Activated naive CD8-positive, alpha-beta T cell (primary cell): Measurements from ENCODE around the gene DACH1.

ENCODE experiments used
- H3K27ac Mint-ChIP-seq: one replicate; pipeline ENCODE4 v1.8.0; 2021; ENCODE audit warnings: mixed read lengths
- H3K27me3 Mint-ChIP-seq: one replicate; pipeline ENCODE4 v1.8.0; 2021; ENCODE audit warnings: mixed read lengths
- H3K36me3 Mint-ChIP-seq: one replicate; pipeline ENCODE4 v1.8.0; 2021; ENCODE audit warnings: mixed read lengths
- H3K4me1 Mint-ChIP-seq: one replicate; pipeline ENCODE4 v1.8.0; 2021; ENCODE audit warnings: low read depth, mixed read lengths
- H3K4me3 Mint-ChIP-seq: one replicate; pipeline ENCODE4 v1.8.0; 2021; ENCODE audit warnings: mild to moderate bottlenecking, mixed read lengths
- H3K9me3 Mint-ChIP-seq: one replicate; pipeline ENCODE4 v1.8.0; 2021; ENCODE audit warnings: low read depth, mixed read lengths

DACH1 gene

DNA sequence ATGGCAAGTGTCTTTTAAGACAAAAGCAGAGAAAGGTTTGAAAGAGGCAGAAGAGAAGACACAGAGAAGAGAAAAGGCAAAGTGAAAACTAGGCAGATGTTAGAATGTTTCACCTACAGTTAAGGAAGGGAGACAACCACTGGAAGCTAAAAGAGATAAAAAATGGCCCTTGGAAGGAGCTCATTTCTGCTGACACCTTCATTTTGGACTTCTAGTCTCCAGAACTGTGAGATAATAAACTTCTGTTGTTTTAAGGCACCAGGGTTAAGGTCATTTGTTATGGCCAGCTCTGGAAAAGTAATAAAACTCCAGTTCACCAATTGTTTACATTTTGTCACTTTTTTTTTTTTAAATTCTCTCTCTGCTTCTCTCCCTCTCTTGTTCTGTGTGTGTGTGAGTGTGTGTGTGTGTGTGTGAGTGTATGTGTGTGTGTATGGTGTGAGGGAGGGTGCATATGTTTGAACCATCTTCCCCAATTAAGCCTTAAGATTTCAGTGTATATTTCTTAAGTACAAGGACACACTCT is 374.6 kb downstream of the DACH1 start:
- H3K4me1 Mint-ChIP-seq, result no peaks in the 10 kb centered on the region
- no peaks in the 10 kb centered on the region for H3K27me3 Mint-ChIP-seq

DNA sequence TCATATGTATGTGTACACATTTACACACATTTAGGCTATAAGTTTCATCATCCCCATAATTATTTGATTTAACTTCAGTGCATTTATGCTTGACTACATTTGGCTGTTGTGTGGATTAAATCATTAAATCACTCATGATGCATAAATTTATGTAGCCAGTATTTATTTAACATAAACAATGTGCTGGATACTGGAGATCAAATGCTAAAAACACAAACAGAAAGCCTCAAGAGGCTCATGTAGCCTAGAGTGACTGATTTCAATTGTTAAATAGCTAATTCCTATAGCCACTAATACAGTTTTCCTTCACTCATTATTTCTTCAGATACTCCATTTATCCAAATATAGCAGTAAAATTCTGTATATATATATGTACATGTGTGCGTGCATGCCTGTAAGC is 376.0 kb downstream of the DACH1 start:
- no peak overlapping the region for H3K27ac Mint-ChIP-seq

More for the DNA sequence above, 374.6 kb downstream of the DACH1 start:
- H3K9me3 Mint-ChIP-seq, result no peaks in the 10 kb centered on the region
- no peak overlapping the region for H3K27ac Mint-ChIP-seq
- no peaks in the 10 kb centered on the region for H3K36me3 Mint-ChIP-seq
- no peak overlapping the region for H3K4me3 Mint-ChIP-seq

DNA sequence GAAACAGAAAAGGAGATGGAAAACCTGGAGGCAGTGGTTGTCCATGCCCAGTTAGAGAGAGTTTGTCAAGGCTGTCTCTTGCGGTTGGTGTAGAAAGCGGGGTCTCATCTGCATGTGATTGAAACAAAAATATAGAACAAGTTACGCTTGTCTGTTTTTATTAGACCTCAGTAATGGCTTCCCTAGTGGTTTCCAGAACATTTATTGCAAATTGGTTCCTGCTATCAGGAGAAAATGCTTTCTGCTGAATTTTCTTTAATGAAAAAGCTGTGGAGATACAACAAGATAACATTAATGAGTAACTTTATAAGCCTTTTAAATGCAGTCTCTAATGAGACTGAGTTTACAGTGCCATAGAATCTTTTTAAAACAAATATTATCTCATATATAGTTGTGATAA is 378.0 kb downstream of the DACH1 start:
- no peaks in the 10 kb centered on the region for H3K9me3 Mint-ChIP-seq
- no peaks in the 10 kb centered on the region for H3K36me3 Mint-ChIP-seq
- H3K4me3 Mint-ChIP-seq, result no peak overlapping the region
- no peak overlapping the region for H3K27ac Mint-ChIP-seq
- no peaks in the 10 kb centered on the region for H3K4me1 Mint-ChIP-seq
- no peaks in the 10 kb centered on the region for H3K27me3 Mint-ChIP-seq

More for the DNA sequence above, 376.0 kb downstream of the DACH1 start:
- no peaks in the 10 kb centered on the region for H3K4me1 Mint-ChIP-seq
- H3K27me3 Mint-ChIP-seq, result no peaks in the 10 kb centered on the region
- no peak overlapping the region for H3K4me3 Mint-ChIP-seq
- no peaks in the 10 kb centered on the region for H3K9me3 Mint-ChIP-seq
- no peaks in the 10 kb centered on the region for H3K36me3 Mint-ChIP-seq

DNA sequence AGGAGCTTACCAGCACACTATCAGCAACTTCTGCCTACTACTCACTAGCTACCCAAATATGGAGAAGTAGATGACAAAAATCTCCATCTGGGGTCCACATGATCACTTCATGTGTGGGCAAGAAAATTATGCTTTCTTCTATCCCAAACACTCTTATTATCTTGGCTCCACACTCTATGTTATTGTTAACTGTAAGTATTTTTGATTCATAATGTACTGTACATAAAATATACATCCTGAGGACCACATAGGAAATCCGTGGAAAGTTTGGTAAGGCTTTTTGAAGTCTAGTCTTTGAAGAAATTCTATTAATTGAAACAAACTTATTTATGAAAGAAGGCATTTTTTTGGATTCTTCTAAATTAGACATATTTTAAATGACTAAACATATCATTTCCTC is 378.8 kb downstream of the DACH1 start:
- Mint-ChIP-seq H3K27ac (no peak overlapping the region), H3K4me1 (no peaks in the 10 kb centered on the region), H3K4me3 (no peak overlapping the region), H3K27me3 (no peaks in the 10 kb centered on the region), H3K9me3 (no peaks in the 10 kb centered on the region), H3K36me3 (no peaks in the 10 kb centered on the region)

DNA sequence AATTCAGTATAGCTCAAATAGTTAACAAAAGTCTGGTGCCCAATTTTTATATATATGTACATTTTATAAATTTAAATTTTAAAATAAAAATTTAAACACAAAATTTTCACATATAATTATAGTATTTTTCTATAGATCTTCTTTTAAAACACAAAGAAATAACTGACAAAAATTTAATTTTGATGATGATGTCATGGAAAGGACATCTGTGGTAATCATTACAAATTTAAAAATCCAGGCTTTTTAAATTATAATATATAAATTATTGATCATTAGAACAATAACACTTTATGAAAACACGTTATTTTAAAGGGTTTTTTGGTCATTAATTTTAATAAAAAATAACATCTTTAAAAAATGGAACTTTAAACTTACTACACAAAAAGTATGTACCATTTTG is 381.1 kb downstream of the DACH1 start:
- no peaks in the 10 kb centered on the region for H3K27me3 Mint-ChIP-seq
- H3K9me3 Mint-ChIP-seq, result no peaks in the 10 kb centered on the region
- H3K4me1 Mint-ChIP-seq, result no peaks in the 10 kb centered on the region
- no peak overlapping the region for H3K4me3 Mint-ChIP-seq
- H3K27ac Mint-ChIP-seq, result no peak overlapping the region
- no peaks in the 10 kb centered on the region for H3K36me3 Mint-ChIP-seq

DNA sequence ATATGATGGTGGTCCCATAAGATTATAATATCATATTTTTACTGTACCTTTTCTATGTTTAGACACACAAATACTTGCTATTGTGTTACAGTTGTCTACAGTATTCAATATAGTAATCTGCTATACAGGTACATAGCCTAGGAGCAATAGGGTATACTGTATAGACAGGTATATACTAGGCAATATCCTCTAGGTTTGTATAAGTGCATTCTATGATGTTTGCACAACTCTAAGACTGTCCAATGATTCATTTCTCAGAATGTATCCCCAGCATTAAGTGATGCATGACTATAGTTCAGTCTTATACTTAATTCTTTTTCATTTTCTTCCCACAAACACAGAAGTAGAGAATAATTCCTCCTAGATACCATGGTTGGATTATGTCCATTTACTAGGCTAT is 383.3 kb downstream of the DACH1 start:
- no peaks in the 10 kb centered on the region for H3K36me3 Mint-ChIP-seq
- no peak overlapping the region for H3K27ac Mint-ChIP-seq
- H3K4me3 Mint-ChIP-seq, result no peak overlapping the region

DNA sequence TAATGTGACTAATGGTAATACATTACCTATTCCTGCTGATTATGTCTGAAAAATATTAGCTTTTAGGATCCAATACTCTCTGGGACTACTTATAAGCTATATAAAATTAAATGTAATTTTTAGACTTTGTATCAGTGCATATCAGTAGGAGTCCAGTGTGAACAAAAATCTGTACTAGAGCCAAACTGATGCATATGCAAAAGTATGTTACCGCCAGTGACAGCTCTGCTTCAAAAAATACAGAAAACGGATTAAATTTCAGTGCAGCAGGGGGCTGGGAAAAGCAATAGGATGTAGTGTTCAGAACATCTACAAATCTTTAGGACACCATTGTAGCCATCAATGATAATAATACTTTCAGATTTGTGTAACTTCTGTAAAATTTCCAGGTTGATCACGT is 385.5 kb downstream of the DACH1 start:
- no peaks in the 10 kb centered on the region for H3K4me1 Mint-ChIP-seq
- no peak overlapping the region for H3K27ac Mint-ChIP-seq
- H3K27me3 Mint-ChIP-seq, result no peaks in the 10 kb centered on the region
- no peaks in the 10 kb centered on the region for H3K9me3 Mint-ChIP-seq
- no peaks in the 10 kb centered on the region for H3K36me3 Mint-ChIP-seq
- no peak overlapping the region for H3K4me3 Mint-ChIP-seq

More for the DNA sequence above, 383.3 kb downstream of the DACH1 start:
- H3K27me3 Mint-ChIP-seq, result no peaks in the 10 kb centered on the region
- no peaks in the 10 kb centered on the region for H3K9me3 Mint-ChIP-seq
- no peaks in the 10 kb centered on the region for H3K4me1 Mint-ChIP-seq

DNA sequence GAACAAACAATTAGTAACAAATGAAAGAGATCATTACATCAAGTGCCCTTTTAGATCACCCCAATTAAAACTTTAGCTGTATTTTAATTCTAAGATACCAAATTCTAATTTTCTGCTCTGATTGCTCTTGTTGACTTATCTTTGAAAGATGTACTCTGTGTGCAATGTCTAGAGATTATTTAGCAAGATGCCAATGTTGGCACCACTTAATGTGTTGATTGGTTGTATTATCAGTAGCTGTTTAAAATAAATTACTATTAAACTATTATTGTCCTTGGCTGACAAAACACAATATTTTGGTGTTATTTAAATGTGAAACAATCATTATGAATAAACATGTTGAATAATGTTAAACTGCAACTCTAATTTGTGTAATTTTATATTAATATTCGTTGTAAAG is 386.0 kb downstream of the DACH1 start:
- no peaks in the 10 kb centered on the region for H3K4me1 Mint-ChIP-seq
- H3K36me3 Mint-ChIP-seq, result no peaks in the 10 kb centered on the region
- H3K27me3 Mint-ChIP-seq, result no peaks in the 10 kb centered on the region
- no peak overlapping the region for H3K27ac Mint-ChIP-seq
- H3K4me3 Mint-ChIP-seq, result no peak overlapping the region
- no peaks in the 10 kb centered on the region for H3K9me3 Mint-ChIP-seq

DNA sequence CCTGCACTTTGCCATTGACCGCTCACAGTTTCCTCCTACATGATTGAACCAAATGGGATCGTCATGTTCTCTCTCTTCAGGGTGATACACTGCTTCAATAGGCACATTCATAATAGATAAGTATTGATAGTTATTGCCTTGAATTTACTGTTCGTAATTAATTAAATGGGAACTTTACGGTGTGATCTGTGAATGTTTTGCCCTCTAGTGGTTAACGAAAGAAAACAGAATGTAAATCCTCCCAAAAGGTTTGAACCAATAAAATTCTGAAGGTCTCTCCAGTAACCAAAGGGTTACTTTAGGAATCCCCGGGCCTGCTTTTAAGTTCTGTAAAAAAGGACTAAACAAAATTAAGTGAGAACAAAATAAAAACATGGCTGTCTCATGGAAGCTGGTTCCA is 389.3 kb downstream of the DACH1 start:
- Mint-ChIP-seq H3K4me1 (no peaks in the 10 kb centered on the region), H3K27ac (no peak overlapping the region), H3K9me3 (no peaks in the 10 kb centered on the region), H3K36me3 (no peaks in the 10 kb centered on the region), H3K27me3 (no peaks in the 10 kb centered on the region), H3K4me3 (no peak overlapping the region)

DNA sequence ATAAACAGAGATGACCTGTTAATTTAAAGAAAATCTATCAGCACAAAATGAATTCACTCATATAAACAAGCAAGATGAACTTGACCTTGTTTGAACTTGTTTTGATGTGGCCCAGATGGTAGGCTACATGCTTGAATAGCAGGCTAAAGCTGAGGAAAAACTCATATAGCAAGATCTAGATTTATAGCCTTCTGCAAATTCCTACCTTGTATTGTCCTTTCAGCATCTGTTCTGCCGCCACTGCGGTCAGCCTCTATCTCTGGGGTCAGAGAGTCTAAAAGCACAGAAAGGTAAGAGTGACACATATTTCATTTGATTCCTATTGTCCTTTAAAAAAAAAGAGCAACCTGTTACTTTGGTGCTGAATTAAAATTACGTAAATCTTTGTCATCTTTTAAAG is 392.1 kb downstream of the DACH1 start:
- Mint-ChIP-seq H3K9me3 (no peaks in the 10 kb centered on the region), H3K27ac (no peak overlapping the region), H3K36me3 (no peaks in the 10 kb centered on the region), H3K4me1 (no peaks in the 10 kb centered on the region), H3K4me3 (no peak overlapping the region), H3K27me3 (no peaks in the 10 kb centered on the region)

DNA sequence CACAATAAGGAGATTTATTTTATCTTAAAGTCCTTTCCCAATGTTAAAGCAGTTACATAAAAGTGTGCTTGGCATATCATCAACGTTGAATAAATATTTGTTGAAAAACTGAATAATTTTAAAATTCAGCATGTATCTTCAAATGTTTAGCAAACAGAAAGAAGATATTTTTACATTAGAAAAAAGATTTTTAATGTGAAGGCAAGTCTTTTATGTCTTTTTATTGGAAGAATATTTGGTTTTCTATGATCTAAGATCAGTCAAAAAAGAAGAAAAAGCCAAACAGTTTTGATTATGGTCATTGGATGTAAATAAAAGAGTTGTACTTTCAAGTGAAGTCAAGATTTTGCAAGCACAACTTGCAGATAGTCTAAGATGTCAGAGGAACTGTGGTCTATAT is 397.4 kb downstream of the DACH1 start:
- Mint-ChIP-seq H3K4me3 (no peak overlapping the region), H3K4me1 (no peaks in the 10 kb centered on the region), H3K27ac (no peak overlapping the region), H3K9me3 (no peaks in the 10 kb centered on the region), H3K27me3 (no peaks in the 10 kb centered on the region), H3K36me3 (no peaks in the 10 kb centered on the region)

DNA sequence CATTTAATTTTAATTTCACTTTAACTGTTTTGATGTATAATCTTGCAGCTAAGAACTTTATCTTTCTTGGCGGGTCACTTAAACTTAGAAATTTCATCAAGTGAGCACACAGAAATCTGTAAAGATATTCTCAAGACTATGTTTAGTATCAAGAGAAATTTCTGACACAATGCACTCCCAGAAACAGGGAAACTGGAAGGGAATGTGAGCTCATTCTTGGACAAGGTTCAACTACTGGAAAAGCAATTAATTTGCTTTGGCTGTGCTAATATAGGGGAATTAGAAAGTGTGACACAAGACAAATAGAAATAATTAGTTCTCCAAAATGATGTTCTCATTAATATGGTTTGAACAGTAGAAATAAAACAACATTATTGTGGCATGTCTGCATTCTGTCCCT is 402.3 kb downstream of the DACH1 start:
- H3K27me3 Mint-ChIP-seq, result no peaks in the 10 kb centered on the region
- no peak overlapping the region for H3K4me3 Mint-ChIP-seq

DNA sequence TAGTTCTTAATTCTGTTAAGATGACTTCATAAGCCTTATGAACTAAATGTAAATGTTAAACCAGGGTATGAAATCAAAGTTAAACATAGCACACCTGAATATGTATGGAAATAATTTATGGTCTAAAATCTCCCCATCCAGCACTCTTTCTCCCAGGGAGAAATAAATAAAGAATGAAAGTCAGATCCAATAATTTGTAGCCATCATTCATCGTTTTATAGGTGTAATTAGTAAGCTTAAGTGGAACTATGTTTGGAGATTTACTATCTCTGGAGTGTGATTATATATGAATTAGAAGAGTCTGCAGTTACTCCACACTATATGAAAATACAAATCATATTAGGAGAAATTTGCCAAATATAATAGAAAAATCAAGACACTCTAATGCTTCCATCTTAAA is 405.1 kb downstream of the DACH1 start:
- H3K4me3 Mint-ChIP-seq, result no peak overlapping the region
- no peaks in the 10 kb centered on the region for H3K4me1 Mint-ChIP-seq
- H3K27ac Mint-ChIP-seq, result no peak overlapping the region
- no peaks in the 10 kb centered on the region for H3K36me3 Mint-ChIP-seq
- H3K9me3 Mint-ChIP-seq, result no peaks in the 10 kb centered on the region
- H3K27me3 Mint-ChIP-seq, result no peaks in the 10 kb centered on the region

More for the DNA sequence above, 402.3 kb downstream of the DACH1 start:
- Mint-ChIP-seq H3K9me3 (no peaks in the 10 kb centered on the region), H3K27ac (no peak overlapping the region), H3K4me1 (no peaks in the 10 kb centered on the region), H3K36me3 (no peaks in the 10 kb centered on the region)

DNA sequence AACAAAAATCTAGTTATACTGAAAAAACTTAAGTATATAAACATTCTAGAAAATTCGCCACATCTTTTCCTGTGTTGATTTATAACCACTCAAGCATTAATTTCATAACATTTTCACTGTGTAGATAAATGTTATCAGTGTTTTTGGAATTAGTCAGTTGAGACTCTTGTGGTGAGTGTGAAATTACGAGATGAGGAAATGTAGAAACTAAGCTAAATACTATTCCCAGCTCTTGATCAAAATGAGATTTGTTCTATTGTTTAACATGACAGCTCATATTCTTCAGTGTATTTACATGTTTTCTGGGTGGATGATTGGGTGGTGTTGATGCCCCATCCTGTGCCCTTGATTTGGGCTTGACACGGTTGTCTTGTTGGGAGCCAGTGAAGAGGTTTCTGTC is 406.8 kb downstream of the DACH1 start:
- no peak overlapping the region for H3K4me3 Mint-ChIP-seq
- no peak overlapping the region for H3K27ac Mint-ChIP-seq
- no peaks in the 10 kb centered on the region for H3K9me3 Mint-ChIP-seq
- H3K27me3 Mint-ChIP-seq, result no peaks in the 10 kb centered on the region
- no peaks in the 10 kb centered on the region for H3K4me1 Mint-ChIP-seq
- no peaks in the 10 kb centered on the region for H3K36me3 Mint-ChIP-seq

DNA sequence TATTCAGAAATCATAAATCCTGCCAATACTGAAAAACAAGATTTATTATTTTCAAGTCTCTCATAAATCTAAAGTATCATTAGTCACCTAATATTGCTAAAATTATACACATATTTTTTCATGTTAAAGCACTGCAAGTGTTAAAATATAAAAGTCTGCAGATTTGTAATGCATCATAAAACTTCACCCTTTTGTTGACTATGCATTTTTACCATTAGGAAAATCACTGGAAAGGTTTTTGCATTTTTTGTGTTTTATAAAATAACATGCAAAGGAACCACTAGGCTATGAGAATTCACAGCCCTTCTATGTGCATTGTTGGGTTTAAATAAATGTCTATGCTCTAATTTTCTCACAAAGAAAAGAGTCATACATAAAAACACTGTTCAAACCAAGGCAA is 407.3 kb downstream of the DACH1 start:
- Mint-ChIP-seq H3K27me3 (no peaks in the 10 kb centered on the region), H3K4me1 (no peaks in the 10 kb centered on the region), H3K4me3 (no peak overlapping the region), H3K36me3 (no peaks in the 10 kb centered on the region), H3K9me3 (no peaks in the 10 kb centered on the region), H3K27ac (no peak overlapping the region)

DNA sequence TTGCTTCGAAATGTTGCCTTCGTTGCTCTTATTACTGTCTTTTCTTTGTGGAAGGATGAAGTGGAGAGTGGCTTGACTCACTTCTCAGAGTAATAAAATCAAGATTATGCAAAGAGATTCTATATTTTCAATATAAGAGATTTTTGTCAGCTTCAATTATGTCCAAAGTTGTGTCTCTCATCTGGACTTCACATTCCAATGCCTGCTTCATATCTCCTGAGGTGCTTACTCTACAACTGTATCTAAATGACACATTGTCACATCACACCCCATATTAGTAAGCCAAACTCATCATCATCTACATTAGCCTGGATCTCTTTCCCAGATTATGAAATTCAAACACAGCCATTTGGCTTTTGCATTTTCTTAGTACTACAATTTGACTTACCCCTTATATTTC is 409.4 kb downstream of the DACH1 start:
- no peak overlapping the region for H3K4me3 Mint-ChIP-seq
- no peak overlapping the region for H3K27ac Mint-ChIP-seq
- no peaks in the 10 kb centered on the region for H3K4me1 Mint-ChIP-seq
- no peaks in the 10 kb centered on the region for H3K9me3 Mint-ChIP-seq
- H3K36me3 Mint-ChIP-seq, result no peaks in the 10 kb centered on the region
- no peaks in the 10 kb centered on the region for H3K27me3 Mint-ChIP-seq
